ENCODE data around the gene SYNPR.

Gene SYNPR

GRCh38 chr3:63474828-63475518 is 196.9 kb downstream of the SYNPR start:
- no peak for DNase-seq

DNA sequence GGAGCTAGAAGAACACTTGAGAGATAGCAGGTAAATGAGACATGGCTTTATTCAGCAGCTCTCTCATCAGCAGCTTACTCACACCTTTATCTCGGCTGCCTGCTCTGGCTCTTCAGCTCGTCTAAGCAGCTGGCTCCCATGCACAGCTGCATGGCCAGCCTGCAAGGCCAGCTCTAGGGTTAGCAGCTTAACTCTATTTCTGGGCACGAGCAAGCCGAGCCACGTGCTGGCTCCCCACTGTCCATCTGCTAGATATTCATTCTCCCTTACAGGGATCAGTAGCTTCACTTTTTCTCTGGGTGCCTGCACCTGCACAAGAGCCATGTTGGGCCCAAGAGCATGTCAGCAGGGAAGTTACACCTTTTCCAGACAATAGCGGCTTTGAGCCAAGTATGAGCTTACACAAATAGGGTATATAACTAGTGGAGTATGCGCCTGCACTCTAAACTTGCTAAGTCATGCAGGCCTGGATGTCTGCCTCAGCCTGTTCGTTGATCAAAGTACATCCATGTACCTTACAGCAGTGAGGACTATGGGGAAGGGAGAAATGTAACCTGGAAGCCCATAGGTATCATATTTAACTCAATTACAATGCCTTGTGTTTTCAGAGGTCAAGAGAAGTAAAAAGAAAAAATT is 199.5 kb downstream of the SYNPR start:
- no peak for DNase-seq

GRCh38 chr3:63478990-63479660 is 201.0 kb downstream of the SYNPR start:
- no peak for DNase-seq

- DNase-seq: no peak
These were observed 201.5 kb downstream of the SYNPR start for GRCh38 chr3:63479661-63480035.

DNA sequence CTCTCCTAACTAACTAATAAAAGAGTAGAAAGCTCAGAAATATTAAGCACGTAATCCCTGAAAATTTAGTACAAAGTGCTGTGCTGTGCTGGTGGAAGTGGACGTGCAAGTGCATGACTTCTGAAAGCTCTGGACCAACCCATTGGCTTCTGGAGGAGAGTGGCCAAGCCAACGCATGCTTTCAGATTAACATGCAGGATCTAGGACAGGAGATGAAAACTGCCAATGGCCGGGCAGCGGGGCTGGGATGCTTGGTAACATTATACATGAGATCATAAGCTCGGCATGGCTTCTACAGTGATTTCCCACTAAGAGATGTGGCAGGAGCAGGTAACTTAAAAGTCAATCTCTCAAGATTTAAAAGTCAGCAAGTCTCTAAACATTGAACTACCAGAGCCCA is 203.5 kb downstream of the SYNPR start:
- no peak for DNase-seq

DNA sequence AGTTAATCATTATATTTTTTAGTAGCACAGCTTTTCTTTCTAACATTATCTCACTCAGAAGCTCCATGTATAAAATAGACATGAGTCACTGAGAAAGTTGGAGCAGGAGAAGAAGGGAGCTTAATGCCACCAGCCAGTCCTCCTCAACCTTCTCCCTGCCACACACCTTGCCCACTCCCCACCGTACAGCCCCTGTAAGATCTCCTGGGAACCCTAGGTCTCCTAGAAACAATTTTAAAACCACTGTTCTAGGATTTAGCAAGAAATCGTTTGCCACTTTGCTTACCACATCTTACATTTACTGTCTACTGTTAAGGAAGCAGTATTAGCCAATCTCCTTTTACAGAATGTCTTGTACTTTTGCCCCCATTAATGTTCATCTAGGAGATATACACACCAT is 204.2 kb downstream of the SYNPR start:
- no peak for DNase-seq

- no peak for DNase-seq
These were observed 214.4 kb downstream of the SYNPR start for GRCh38 chr3:63492464-63492863.

- DNase-seq: no peak
These were observed 215.0 kb downstream of the SYNPR start for GRCh38 chr3:63493101-63493500.

GRCh38 chr3:63494646-63495045 is 216.5 kb downstream of the SYNPR start:
- no peak for DNase-seq

DNA sequence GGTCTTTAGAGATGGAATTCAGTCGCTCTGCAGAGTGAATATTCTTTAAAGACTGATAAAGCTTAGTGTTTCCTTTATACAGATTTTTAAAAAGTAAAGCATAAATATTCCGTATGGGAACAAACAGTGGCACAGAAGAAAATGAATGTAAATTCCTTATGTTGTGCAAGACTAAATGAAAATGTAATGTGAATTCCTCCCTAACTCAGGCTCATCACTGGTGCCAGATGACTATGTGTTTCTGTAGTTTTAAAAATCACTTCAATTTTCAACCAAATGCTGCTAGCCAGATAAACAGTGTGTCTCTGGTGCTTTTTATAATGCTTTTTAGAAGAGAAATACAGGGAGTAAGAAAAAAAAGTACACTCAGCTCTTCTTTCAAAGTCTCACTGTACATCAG is 219.5 kb downstream of the SYNPR start:
- no peak for DNase-seq

DNA sequence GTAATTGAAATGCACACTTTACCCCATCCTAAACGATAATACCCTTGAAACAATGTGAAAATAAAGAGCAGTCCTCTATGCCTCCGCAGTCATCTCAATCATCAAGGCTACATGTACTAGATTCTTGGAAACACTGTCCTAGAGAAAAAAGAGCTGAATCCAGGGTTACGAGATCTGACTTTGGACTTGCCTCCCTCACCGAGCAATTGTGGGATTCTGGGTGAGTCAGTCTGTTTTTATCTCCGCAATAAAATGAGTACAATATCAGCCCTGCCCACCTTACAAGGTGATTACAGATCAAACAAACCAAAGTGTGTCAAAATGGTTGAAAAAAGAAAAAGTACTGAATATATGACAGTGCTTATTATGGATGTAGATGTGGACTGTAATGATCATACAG is 222.1 kb downstream of the SYNPR start:
- no peak for DNase-seq

DNA sequence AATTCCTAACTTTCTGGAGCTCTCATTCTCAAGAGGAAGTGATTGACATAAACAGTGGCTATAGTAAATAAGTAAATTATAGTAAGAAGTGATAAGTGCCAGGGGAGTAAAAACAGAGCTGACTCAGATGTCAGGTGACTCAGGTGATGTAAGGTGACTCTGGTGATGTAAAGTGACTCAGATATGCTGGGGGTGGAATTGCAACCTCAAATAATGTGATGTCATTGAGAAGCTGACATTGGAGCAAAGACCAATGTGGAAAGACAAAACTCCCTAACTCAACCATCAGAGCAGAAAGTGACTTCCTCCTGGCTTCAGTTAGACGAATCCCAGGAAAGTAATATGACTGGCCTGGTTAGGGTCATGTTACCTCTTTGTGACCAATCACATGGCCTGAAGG is 230.2 kb downstream of the SYNPR start:
- DNase-seq: no peak

DNA sequence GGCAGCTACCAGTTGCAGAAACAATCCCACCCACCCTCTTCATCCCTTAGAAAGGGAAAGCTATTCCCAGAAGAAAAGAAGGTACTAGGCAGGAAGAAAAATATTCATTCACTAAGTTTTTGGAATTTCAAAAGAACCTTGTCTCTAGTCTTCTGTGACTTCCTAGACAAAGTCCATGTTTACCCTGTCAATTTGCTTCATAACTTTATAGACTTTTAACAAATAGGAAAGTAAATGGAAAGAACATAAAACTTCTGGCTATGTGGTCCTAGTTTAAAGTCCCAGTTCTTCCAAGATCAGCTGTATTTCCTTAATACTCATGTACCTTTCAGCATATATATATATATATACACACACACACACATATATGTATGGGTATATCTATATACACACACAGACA is 230.7 kb downstream of the SYNPR start:
- DNase-seq: no peak

- DNase-seq: no peak
These were observed 235.7 kb downstream of the SYNPR start for GRCh38 chr3:63513791-63514190.

DNA sequence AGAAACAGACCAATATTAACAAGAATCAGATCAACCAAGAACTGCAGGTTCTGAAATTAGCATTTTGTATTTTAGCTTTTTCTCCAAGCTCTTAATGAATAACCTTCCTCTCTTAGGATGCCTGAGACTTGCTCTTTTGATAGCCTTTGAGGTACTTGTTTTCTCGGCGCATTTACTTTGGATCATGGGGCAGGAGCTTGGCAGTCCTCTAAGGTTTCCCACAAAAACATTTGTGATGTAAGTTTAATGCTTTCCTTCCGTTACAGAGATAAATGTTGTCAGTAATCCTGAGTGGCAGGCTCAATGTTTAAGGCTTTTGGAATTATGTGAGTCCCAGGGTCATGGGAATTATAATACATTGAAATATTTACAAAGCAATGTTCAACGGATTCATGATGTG is 236.6 kb downstream of the SYNPR start:
- no peak for DNase-seq

- DNase-seq: no peak
These were observed 241.3 kb downstream of the SYNPR start for GRCh38 chr3:63519426-63519825.

GRCh38 chr3:63521657-63522056 is 243.5 kb downstream of the SYNPR start:
- no peak for DNase-seq

GRCh38 chr3:63523100-63523499 is 245.0 kb downstream of the SYNPR start:
- DNase-seq: no peak

DNA sequence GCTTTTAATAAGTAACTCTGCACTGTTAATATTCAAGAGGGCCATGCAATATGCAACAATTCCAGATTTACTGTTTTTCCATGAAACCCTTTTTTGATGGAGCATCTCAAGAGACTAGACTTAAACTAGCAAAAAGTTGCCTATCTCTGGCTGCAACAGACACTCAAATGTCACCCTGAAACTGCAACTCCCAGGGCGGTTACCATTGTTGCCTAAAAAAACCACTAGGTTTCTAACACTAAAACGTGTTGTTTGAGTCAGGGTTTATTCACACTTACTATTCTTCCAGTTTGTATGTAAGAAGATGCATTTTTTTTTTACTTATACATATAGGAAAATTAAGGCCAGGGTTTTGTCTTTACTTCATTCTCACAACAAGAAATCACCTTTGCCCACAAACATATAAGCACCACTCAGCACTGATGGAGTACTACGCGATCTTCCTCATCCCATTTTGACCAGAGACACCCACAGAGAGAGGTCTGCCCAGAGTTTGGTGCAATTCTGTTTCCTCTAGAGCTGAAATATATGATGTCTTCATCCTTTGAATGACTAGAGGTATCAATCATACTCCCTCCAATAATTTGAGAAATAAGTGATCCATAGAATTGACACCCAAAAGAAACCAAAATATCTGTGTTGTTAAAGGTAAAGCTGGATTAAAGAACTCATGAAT is 250.4 kb downstream of the SYNPR start:
- DNase-seq: no peak

DNA sequence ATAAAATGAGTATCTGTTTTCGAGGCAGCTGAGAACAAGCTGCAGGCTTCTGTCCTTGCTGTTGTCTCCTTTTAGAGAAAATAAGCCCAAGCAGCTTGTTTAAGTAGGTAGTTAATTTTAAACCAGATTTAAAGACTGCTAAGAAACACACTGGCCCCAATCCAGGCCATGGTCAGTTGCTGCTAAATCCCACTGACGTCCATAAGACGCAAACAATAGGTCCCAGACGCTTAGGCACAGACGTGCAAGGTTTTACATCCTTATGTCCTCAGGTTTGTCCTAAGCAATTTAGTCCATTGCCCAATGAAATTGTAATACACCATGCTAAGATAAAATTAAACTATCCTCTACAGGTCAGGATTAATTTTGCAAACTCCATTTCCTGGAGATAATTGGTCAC is 254.4 kb downstream of the SYNPR start:
- DNase-seq: no peak

DNA sequence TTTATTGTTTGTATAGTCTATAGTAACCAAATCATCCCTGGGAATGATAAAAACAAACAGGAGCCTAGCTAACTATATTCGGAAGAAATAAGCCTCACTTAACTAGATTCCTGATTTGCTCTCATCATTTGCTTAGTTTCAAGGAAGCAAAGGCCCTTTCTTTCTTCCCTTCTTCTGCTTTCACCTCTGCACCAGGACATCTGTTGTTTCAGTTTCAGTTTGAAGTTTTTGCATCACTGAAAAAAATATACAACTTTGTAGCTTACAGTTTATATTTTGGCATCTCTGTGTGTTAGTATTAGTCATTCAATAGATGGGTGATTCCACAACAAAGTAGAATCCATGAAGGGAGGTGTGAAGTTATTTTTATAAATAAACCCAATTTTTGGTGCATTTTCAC is 260.8 kb downstream of the SYNPR start:
- no peak for DNase-seq

- DNase-seq: no peak
These were observed 277.7 kb downstream of the SYNPR start for GRCh38 chr3:63555767-63556166.

GRCh38 chr3:63556401-63556800 is 278.3 kb downstream of the SYNPR start:
- DNase-seq: no peak

DNA sequence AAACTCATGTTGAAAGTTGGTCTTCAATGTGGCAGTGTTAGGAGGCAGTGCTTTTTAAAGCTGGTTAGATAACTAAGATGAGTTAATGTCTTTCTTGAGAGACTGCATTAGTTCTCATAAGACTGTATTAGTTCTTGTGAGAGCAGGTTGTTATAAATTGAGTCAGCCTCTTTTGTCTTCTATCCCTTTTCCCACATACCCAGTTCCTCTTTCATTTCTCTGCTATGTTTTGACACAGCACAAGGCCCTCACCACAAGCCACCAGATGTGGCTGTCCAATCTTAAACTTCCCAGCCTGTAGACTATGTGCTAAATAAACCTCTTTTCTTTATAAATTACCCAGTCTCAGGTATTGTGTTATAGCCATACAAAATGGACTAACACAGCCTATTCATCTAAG is 279.8 kb downstream of the SYNPR start:
- no peak for DNase-seq
